ENCODE data around the gene NFIB. TPM values are rescaled to one million over a fixed set of nuclear protein-coding genes. Genes with fewer than 3 reads are reported as not detected.

Gene NFIB
- total RNA-seq, 4 donors from 2014 or later = 85.3 to 173 (median 115) TPM

- Histone ChIP-seq H3K27ac (peak overlapping the region; percentile 65 to 74), H3K4me1 (peaks cover 0 to 16% of the 10 kb centered on the region in 2 donors), H3K9me3 (no peaks in the 10 kb centered on the region), H3K27me3 (no peaks in the 10 kb centered on the region), H3K36me3 (no peaks in the 10 kb centered on the region), H3K4me3 (no peak overlapping the region)
- no peak for TF ChIP-seq POLR2A (IDR thresholded peaks at IDR 0.05)
- TF ChIP-seq CTCF (IDR thresholded peaks at IDR 0.05) = no peak
- DNase-seq = no peak
- intact Hi-C loops (cut with DNase I; ENCODE audit: low total_unique reads) = loop anchor here (5.0 kb wide), 1 partner anchor 39 kb away; the partner anchor contains the start of gene NFIB
These were observed 40.9 kb downstream of the NFIB start for GRCh38 chr9:14272927-14273528.

- TF ChIP-seq CTCF (IDR thresholded peaks at IDR 0.05) (no peak), POLR2A (IDR thresholded peaks at IDR 0.05) (no peak)
- no peaks in the 10 kb centered on the region for H3K27me3 ChIP-seq
- peaks cover 0 to 12% of the 10 kb centered on the region in 2 donors for H3K4me1 ChIP-seq
- H3K36me3 ChIP-seq = no peaks in the 10 kb centered on the region
- DNase-seq = peak; percentile 88 to 91
- H3K4me3 ChIP-seq = peak overlapping the region; percentile 10 to 13
- intact Hi-C loops (cut with DNase I; ENCODE audit: low total_unique reads) = loop anchor here (5.0 kb wide), 1 partner anchor 41 kb away; the partner anchor contains the start of gene NFIB
- peak overlapping the region; percentile 74 to 78 for H3K27ac ChIP-seq
- H3K9me3 ChIP-seq = no peaks in the 10 kb centered on the region
These were observed 42.8 kb downstream of the NFIB start for GRCh38 chr9:14271093-14271673.

GRCh38 chr9:14270358-14271092 is 43.4 kb downstream of the NFIB start:
- H3K27me3 ChIP-seq = no peaks in the 10 kb centered on the region
- H3K27ac ChIP-seq = peak overlapping the region; percentile 74 to 78
- H3K4me3 ChIP-seq = peak overlapping the region; percentile 10 to 13
- peak in 1 of 2 donors; percentile 80 for DNase-seq
- H3K36me3 ChIP-seq = no peaks in the 10 kb centered on the region
- intact Hi-C loops (cut with DNase I; ENCODE audit: low total_unique reads) = loop anchor here (5.0 kb wide), 1 partner anchor 42 kb away; the partner anchor contains the start of gene NFIB
- TF ChIP-seq CTCF (IDR thresholded peaks at IDR 0.05) = no peak
- no peak for TF ChIP-seq POLR2A (IDR thresholded peaks at IDR 0.05)
- no peaks in the 10 kb centered on the region for H3K9me3 ChIP-seq
- peaks cover 0 to 12% of the 10 kb centered on the region in 2 donors for H3K4me1 ChIP-seq

GRCh38 chr9:14269916-14270315 is 44.0 kb downstream of the NFIB start:
- no peak for TF ChIP-seq CTCF (IDR thresholded peaks at IDR 0.05)
- no peak for TF ChIP-seq POLR2A (IDR thresholded peaks at IDR 0.05)
- Histone ChIP-seq H3K4me3 (no peak overlapping the region), H3K4me1 (peaks cover 0 to 12% of the 10 kb centered on the region in 2 donors), H3K27me3 (no peaks in the 10 kb centered on the region), H3K27ac (peak overlapping the region; percentile 74 to 78), H3K36me3 (no peaks in the 10 kb centered on the region), H3K9me3 (no peaks in the 10 kb centered on the region)
- intact Hi-C loops (cut with DNase I; ENCODE audit: low total_unique reads) = loop anchor here (5.0 kb wide), 1 partner anchor 42 kb away; the partner anchor contains the start of gene NFIB
- no peak for DNase-seq

Data from uterus (tissue), 4 donors.